Tibial artery (tissue), 4 donors: ENCODE measurements around the gene TTC34.

ENCODE experiments used
- DNase-seq, 2 donors: peaks; one replicate each; pipeline ENCODE4 v3.0.0-alpha.2; 2019
- H3K27ac ChIP-seq, 2 donors: fragments of 200-600 bp; sonication (generic) in 1 of 2; 1 replicate in 1 of 2; 2 replicates in 1 of 2; pipeline ENCODE4 v1.5.1; 2018 to 2019; ENCODE audit warnings: mild to moderate bottlenecking in 1 of 2
- H3K27me3 ChIP-seq, 2 donors: fragments of 200-600 bp; sonication (generic) in 1 of 2; one replicate each; pipeline versions ENCODE4 v1.5.1 to v1.6.0; 2016 to 2019
- H3K36me3 ChIP-seq, 3 donors: fragments of 200-600 bp; sonication (generic) in 2 of 3; one replicate each; pipeline ENCODE4 v1.5.1; 2016 to 2019; ENCODE audit warnings: mild to moderate bottlenecking in 2 of 3
- H3K4me1 ChIP-seq, 4 donors: fragments of 200-600 bp; sonication (generic) in 2 of 4; 1 replicate in 3 of 4; 2 replicates in 1 of 4; pipeline ENCODE4 v1.5.1; 2016 to 2019
- H3K4me3 ChIP-seq, 2 donors: fragments of 200-600 bp; sonication (generic) in 1 of 2; 1 replicate in 1 of 2; 2 replicates in 1 of 2; pipeline ENCODE4 v1.5.1; 2018 to 2019; ENCODE audit warnings: mild to moderate bottlenecking in 2 of 2
- H3K9me3 ChIP-seq, 3 donors: fragments of 200-600 bp; sonication (generic) in 1 of 3; one replicate each; pipeline ENCODE4 v1.5.1; 2016 to 2019
- intact Hi-C: fragments of 100-400 bp; cut with DNase I; formaldehyde crosslinking; loops from one replicate; pipeline ENCODE4 v1.15.0; 2023; ENCODE audit warnings: low total_unique reads
- TF ChIP-seq, protein P1 (sequence below), 2 experiments: fragments of 200-600 bp in 1 of 2; fragments of 450-650 bp in 1 of 2; IDR thresholded peaks; one replicate each; pipeline ENCODE4 v1.5.1; 2017 to 2019; ENCODE audit warnings: antibody characterized with exemption in 2 of 2, mild to moderate bottlenecking in 1 of 2, moderate library complexity in 1 of 2

TTC34 gene

GRCh38 chr1:2821373-2821955, 20.0 kb upstream of the TTC34 start:
- intact Hi-C loops, result no loop called here
- no peak for DNase-seq
- Histone ChIP-seq H3K4me1 (peaks cover 0 to 6% (median 3%) of the 10 kb centered on the region in 4 donors), H3K36me3 (no peaks in the 10 kb centered on the region), H3K27me3 (peaks cover 0 to 64% of the 10 kb centered on the region in 2 donors), H3K4me3 (no peak overlapping the region), H3K9me3 (no peaks in the 10 kb centered on the region), H3K27ac (no peak overlapping the region)
- TF ChIP-seq, protein P1, sequence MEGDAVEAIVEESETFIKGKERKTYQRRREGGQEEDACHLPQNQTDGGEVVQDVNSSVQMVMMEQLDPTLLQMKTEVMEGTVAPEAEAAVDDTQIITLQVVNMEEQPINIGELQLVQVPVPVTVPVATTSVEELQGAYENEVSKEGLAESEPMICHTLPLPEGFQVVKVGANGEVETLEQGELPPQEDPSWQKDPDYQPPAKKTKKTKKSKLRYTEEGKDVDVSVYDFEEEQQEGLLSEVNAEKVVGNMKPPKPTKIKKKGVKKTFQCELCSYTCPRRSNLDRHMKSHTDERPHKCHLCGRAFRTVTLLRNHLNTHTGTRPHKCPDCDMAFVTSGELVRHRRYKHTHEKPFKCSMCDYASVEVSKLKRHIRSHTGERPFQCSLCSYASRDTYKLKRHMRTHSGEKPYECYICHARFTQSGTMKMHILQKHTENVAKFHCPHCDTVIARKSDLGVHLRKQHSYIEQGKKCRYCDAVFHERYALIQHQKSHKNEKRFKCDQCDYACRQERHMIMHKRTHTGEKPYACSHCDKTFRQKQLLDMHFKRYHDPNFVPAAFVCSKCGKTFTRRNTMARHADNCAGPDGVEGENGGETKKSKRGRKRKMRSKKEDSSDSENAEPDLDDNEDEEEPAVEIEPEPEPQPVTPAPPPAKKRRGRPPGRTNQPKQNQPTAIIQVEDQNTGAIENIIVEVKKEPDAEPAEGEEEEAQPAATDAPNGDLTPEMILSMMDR (IDR thresholded peaks at IDR 0.05), result no peak

DNA sequence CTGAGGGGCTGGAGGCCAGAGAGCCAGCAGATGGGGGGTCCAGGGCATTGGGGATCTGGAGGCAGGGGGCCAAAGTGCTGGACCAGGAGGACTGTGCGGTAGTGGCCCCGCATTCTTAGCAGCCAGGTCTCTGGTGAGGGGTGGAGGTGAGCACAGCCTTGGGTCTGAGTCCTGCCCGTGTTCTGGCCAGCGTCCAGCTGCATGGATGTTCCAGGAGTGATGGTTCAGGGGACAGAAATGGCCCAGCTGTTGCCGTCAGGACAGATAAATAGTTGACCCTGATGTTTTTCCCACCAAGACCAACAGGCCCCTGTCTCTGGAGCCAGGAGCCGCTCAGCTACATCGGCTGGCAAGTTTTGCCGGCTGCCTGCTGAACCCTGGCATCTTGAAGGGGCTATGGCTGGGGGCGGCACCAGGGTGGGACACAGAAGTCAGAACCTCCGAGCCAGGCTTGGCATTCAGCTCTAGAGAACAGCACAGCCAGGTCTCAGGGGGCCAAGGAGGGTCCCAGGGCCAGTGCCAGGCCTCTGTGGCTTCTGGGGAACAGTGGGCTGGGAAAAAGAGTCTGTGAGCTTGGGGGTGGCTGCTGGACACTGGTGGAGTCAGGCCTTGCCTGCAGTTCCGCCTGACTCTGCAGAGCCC, 19.4 kb upstream of the TTC34 start:
- intact Hi-C loops, result no loop called here
- H3K27ac ChIP-seq, result no peak overlapping the region

DNA sequence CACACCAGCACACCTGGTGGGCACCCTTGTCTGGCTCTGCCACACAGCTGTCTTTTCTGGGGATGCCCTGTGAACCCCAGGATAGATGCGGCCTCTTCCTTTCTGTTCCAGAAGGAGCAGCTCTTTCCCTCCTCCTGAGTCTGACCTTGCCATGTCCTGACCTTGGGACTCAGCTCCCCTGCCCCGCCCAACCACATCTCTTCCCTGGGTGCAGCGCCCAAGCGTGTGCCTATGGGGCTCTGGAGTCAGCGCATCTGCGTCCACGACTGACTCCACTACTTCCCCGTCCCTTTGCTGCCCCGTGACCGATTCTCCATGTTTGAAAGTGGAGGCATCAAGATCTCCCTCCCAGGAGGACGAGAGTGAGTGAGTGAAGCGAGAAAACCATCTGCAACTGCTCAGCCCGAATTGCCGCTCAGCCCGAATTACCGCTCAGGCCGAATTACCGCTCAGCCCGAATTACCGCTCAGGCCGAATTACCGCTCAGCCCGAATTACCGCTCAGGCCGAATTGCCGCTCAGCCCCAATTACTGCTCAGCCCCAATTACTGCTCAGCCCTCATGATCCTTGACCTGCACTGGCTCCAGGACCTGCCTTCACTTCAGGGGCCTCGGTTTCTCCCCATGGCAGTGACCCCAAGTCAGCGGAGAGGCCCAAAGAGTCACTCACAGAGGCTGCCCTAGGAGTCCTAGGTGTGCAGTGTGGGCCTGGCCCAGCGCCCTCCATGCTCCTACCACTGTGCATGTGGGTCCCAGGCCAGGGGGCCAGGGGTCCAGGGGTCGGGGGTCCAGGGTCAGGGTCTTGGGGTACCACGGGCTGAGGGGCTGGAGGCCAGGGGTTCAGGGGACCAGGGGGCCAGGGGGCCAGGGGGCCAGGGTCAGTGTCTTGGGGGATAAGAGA, 18.6 kb upstream of the TTC34 start:
- H3K36me3 ChIP-seq, result no peaks in the 10 kb centered on the region
- H3K4me1 ChIP-seq, result peaks cover 0 to 6% (median 3%) of the 10 kb centered on the region in 4 donors
- H3K4me3 ChIP-seq, result no peak overlapping the region
- no peak overlapping the region for H3K27ac ChIP-seq
- no peak for DNase-seq
- H3K9me3 ChIP-seq, result no peaks in the 10 kb centered on the region
- intact Hi-C loops, result no loop called here
- TF ChIP-seq, protein P1 (IDR thresholded peaks at IDR 0.05), result no peak
- peaks cover 0 to 58% of the 10 kb centered on the region in 2 donors for H3K27me3 ChIP-seq

More for the DNA sequence above, 19.4 kb upstream of the TTC34 start:
- no peak for DNase-seq
- no peak overlapping the region for H3K4me3 ChIP-seq
- no peaks in the 10 kb centered on the region for H3K9me3 ChIP-seq
- TF ChIP-seq, protein P1 (IDR thresholded peaks at IDR 0.05), result no peak
- peaks cover 0 to 6% (median 3%) of the 10 kb centered on the region in 4 donors for H3K4me1 ChIP-seq
- H3K27me3 ChIP-seq, result peaks cover 0 to 58% of the 10 kb centered on the region in 2 donors
- H3K36me3 ChIP-seq, result no peaks in the 10 kb centered on the region

- Histone ChIP-seq H3K36me3 (no peaks in the 10 kb centered on the region), H3K9me3 (no peaks in the 10 kb centered on the region), H3K27me3 (peaks cover 0 to 57% of the 10 kb centered on the region in 2 donors), H3K27ac (no peak overlapping the region), H3K4me1 (peaks cover 0 to 6% (median 3%) of the 10 kb centered on the region in 4 donors), H3K4me3 (no peak overlapping the region)
- TF ChIP-seq, protein P1 (IDR thresholded peaks at IDR 0.05), result no peak
- DNase-seq, result no peak
- intact Hi-C loops, result no loop called here
These were observed 17.9 kb upstream of the TTC34 start for GRCh38 chr1:2819429-2819828.

GRCh38 chr1:2817784-2818564, 16.5 kb upstream of the TTC34 start:
- Histone ChIP-seq H3K9me3 (peaks cover 0 to 6% (median 6%) of the 10 kb centered on the region in 3 donors), H3K36me3 (no peaks in the 10 kb centered on the region), H3K4me3 (no peak overlapping the region), H3K27ac (no peak overlapping the region), H3K27me3 (peaks cover 0 to 57% of the 10 kb centered on the region in 2 donors), H3K4me1 (peaks cover 0 to 6% (median 3%) of the 10 kb centered on the region in 4 donors)
- no peak for DNase-seq
- TF ChIP-seq, protein P1 (IDR thresholded peaks at IDR 0.05), result no peak
- intact Hi-C loops, result no loop called here
